ENCODE data around the gene TMEM238. TPM values are rescaled to one million over a fixed set of nuclear protein-coding genes. Genes with fewer than 3 reads are reported as not detected.
A peak's percentile ranks its signal among the peaks of the same experiment; 100 is the strongest.

The TMEM238 gene
- total RNA-seq, 1 experiment from 2014 or later = 7.4 TPM

DNA sequence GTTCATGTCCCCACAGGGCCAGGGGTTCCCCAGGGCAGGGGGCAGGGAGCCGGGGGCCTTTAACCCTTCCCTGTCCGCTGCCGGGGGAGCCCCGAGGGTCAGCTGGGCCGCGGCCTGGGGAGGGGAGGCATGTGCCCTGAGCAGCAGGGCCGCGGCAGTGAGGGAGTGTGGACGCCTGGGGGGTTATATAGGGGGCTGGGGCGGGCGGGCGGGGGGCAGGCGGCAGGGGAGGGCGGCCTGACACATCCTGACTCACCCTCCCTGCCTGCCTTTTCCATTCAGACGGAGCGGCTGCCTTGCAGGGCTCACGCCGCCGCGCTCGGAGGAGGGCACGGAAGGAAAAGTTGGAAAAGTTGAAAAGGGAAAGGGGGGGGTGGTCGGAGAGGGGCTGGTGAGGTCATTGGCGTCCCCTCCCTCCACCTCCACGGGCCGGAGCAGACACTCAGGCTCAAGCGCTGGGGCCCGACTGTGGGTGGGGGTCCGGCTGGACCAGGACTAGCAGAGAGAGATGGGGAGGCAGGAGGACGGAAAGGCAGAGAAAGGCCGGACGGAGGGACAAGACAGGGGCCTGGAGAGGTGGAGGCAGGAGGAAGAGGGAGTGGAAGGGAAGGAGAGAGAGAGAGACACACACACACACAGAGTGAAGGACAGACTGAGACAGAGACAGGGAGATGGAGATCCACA, 13.6 kb downstream of the TMEM238 start, which contains the start of gene IL11:
Gene IL11 (minus strand): TSS at position 159 of the 684 bp plus-strand sequence. CDS start 153 bp downstream, at position 6.
- DNase-seq (ENCODE audit: low read depth, low spot score) = no peak
- TF ChIP-seq, protein P1, sequence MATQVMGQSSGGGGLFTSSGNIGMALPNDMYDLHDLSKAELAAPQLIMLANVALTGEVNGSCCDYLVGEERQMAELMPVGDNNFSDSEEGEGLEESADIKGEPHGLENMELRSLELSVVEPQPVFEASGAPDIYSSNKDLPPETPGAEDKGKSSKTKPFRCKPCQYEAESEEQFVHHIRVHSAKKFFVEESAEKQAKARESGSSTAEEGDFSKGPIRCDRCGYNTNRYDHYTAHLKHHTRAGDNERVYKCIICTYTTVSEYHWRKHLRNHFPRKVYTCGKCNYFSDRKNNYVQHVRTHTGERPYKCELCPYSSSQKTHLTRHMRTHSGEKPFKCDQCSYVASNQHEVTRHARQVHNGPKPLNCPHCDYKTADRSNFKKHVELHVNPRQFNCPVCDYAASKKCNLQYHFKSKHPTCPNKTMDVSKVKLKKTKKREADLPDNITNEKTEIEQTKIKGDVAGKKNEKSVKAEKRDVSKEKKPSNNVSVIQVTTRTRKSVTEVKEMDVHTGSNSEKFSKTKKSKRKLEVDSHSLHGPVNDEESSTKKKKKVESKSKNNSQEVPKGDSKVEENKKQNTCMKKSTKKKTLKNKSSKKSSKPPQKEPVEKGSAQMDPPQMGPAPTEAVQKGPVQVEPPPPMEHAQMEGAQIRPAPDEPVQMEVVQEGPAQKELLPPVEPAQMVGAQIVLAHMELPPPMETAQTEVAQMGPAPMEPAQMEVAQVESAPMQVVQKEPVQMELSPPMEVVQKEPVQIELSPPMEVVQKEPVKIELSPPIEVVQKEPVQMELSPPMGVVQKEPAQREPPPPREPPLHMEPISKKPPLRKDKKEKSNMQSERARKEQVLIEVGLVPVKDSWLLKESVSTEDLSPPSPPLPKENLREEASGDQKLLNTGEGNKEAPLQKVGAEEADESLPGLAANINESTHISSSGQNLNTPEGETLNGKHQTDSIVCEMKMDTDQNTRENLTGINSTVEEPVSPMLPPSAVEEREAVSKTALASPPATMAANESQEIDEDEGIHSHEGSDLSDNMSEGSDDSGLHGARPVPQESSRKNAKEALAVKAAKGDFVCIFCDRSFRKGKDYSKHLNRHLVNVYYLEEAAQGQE (IDR thresholded peaks at IDR 0.05; ENCODE audit: insufficient read depth in 1 of 2, low read depth in 2 of 2, low read length in 1 of 2) = no peak
- TF ChIP-seq TCF7L2 (IDR thresholded peaks at IDR 0.05; ENCODE audit: low read depth, low read length) (no peak), POLR2AphosphoS5 (IDR thresholded peaks at IDR 0.05; ENCODE audit: low read depth, low read length) (no peak), SIN3A (IDR thresholded peaks at IDR 0.05; ENCODE audit: borderline replicate concordance, insufficient read depth, low read depth, low read length) (no peak)
- TF ChIP-seq, protein P2, sequence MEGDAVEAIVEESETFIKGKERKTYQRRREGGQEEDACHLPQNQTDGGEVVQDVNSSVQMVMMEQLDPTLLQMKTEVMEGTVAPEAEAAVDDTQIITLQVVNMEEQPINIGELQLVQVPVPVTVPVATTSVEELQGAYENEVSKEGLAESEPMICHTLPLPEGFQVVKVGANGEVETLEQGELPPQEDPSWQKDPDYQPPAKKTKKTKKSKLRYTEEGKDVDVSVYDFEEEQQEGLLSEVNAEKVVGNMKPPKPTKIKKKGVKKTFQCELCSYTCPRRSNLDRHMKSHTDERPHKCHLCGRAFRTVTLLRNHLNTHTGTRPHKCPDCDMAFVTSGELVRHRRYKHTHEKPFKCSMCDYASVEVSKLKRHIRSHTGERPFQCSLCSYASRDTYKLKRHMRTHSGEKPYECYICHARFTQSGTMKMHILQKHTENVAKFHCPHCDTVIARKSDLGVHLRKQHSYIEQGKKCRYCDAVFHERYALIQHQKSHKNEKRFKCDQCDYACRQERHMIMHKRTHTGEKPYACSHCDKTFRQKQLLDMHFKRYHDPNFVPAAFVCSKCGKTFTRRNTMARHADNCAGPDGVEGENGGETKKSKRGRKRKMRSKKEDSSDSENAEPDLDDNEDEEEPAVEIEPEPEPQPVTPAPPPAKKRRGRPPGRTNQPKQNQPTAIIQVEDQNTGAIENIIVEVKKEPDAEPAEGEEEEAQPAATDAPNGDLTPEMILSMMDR (IDR thresholded peaks at IDR 0.05) = no peak

DNA sequence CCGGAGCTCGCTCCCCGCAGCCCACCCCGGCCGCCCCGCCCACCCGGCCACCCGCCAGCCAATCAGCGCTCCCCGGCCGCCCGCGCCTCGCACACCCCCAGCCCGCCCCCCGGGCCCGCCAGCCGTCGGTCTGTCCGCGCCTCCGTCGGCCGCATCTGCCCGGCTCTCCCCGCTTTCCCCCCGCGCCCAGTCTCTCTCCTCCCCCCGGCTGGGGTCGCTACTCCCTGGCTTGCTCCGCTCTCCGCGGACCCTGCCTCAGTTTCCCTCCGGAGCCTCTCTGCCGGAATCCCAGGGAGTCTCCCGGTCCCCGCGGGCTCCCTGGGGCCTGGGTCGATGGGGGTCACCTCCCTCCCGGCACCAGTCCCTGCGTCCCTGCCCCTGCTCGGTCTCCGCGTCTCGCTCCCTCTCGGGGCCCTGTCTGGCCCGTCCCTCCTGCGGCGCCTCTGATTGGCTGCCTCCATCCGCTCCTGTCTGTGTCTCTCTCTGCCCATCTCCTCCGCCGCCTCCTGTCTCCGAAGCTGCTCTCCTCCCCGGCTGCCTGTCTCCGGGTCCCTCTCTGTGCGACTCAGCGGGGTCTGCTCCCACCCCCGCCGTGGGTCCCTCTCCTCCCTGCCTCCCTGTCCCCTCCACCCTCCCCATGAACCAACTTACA, 14.3 kb downstream of the TMEM238 start:
- DNase-seq (ENCODE audit: low read depth, low spot score) = no peak
- ATAC-seq = peak; percentile 70
- no peaks in the 10 kb centered on the region for H3K36me3 ChIP-seq (ENCODE audit: control insufficient read depth, insufficient read depth, low read length)
- POLR2A ChIA-PET = no interaction called here
- no peak overlapping the region for H3K27ac ChIP-seq (ENCODE audit: low read length)
- intact Hi-C loops (cut with micrococcal nuclease; ENCODE audit: unreplicated experiment) (loop anchor here (10.0 kb wide), 1 partner anchor 75 kb away; no protein-coding TSS in a partner anchor), in situ Hi-C loops (cut with HindIII; ENCODE audit: low pct_unique_long_range_greater_than_20kb, low sequenced_read_pairs) (no loop called here)
- TF ChIP-seq TCF7L2 (IDR thresholded peaks at IDR 0.05; ENCODE audit: low read depth, low read length) = no peak
- H3K4me1 ChIP-seq (ENCODE audit: control insufficient read depth, insufficient read depth, low read length) = peaks cover 29% of the 10 kb centered on the region
- H3K27me3 ChIP-seq (ENCODE audit: control insufficient read depth, insufficient read depth, low read length) = no peaks in the 10 kb centered on the region
- BruUV-seq (replicated peaks) = no TSS peak
- CTCF ChIA-PET = no interaction called here
- peak overlapping the region; percentile 42 to 70 for H3K4me3 ChIP-seq (ENCODE audit: low read depth in 2 of 2, low read length in 2 of 2)
- no peaks in the 10 kb centered on the region for H3K9me3 ChIP-seq (ENCODE audit: control insufficient read depth, insufficient read depth, low read depth, low read length)

More for the DNA sequence above, 13.6 kb downstream of the TMEM238 start, which contains the start of gene IL11:
- peak; percentile 9; the same call in 1 of the 2 replicates for ATAC-seq
- Histone ChIP-seq H3K4me3 (ENCODE audit: low read depth in 2 of 2, low read length in 2 of 2) (peak within 1 kb of the TSS; percentile 42 to 70), H3K9me3 (ENCODE audit: control insufficient read depth, insufficient read depth, low read depth, low read length) (no peaks in the 10 kb centered on the region), H3K4me1 (ENCODE audit: control insufficient read depth, insufficient read depth, low read length) (peaks cover 32% of the 10 kb centered on the region), H3K27me3 (ENCODE audit: control insufficient read depth, insufficient read depth, low read length) (no peaks in the 10 kb centered on the region), H3K27ac (ENCODE audit: low read length) (0 out of 2 replicates have a peak within 1 kb of the TSS, but pooled peaks have one; percentile 13), H3K36me3 (ENCODE audit: control insufficient read depth, insufficient read depth, low read length) (no peaks in the 10 kb centered on the region)
- ChIA-PET CTCF (no interaction called here), POLR2A (no interaction called here)
- intact Hi-C loops (cut with micrococcal nuclease; ENCODE audit: unreplicated experiment) (loop anchor here (10.0 kb wide), 1 partner anchor 76 kb away; no protein-coding TSS in a partner anchor), in situ Hi-C loops (cut with HindIII; ENCODE audit: low pct_unique_long_range_greater_than_20kb, low sequenced_read_pairs) (no loop called here)
- BruUV-seq (replicated peaks) = no TSS peak
